Hematopoietic multipotent progenitor cell treated with erythropoietin and hydrocortisone succinate and interleukin-3 and kit ligand, for 8 days (in vitro differentiated cells): ENCODE measurements around the gene TKFC.
"Not testable (repeated sequence)": the region's sequence is repeated elsewhere in the genome, so short reads cannot be mapped to it uniquely, and the experiment has no call there.

ENCODE experiments used
- DNase-seq: peaks from one replicate; pipeline ENCODE4 v3.0.0-alpha.2; 2015

TKFC gene

GRCh38 chr11:61369372-61370348, 36.6 kb downstream of the TKFC start:
- no peak for DNase-seq

GRCh38 chr11:61370349-61371005, 37.4 kb downstream of the TKFC start:
- no peak for DNase-seq

- DNase-seq, result no peak
Observed at GRCh38 chr11:61372659-61373420, 39.8 kb downstream of the TKFC start.

GRCh38 chr11:61375761-61376108, 42.7 kb downstream of the TKFC start:
- DNase-seq, result no peak

- DNase-seq, result no peak
Observed at GRCh38 chr11:61377461-61378160, 44.6 kb downstream of the TKFC start.

- no peak for DNase-seq
Observed at GRCh38 chr11:61378713-61379313, 45.8 kb downstream of the TKFC start.

- no peak for DNase-seq
Observed at GRCh38 chr11:61380884-61381283, 47.9 kb downstream of the TKFC start.

- not testable (repeated sequence) for DNase-seq
Observed at GRCh38 chr11:61383859-61384258, 50.8 kb downstream of the TKFC start.

- peak; percentile 68 for DNase-seq
Observed at GRCh38 chr11:61384271-61385242, 51.5 kb downstream of the TKFC start.

GRCh38 chr11:61390161-61390560, 57.1 kb downstream of the TKFC start:
- DNase-seq, result no peak

- peak; percentile 54 for DNase-seq
Observed at GRCh38 chr11:61392981-61393595, 60.1 kb downstream of the TKFC start.
